TTC549 (cell line): ENCODE results near the gene C3orf33.
A peak's percentile ranks its signal among the peaks of the same experiment; 100 is the strongest.

Source experiments
- FAIRE-seq: peaks from 2 replicates; lab custom pipeline; 2012; peaks lifted over from hg19 to GRCh38; lab: Jason Lieb, UNC

Gene C3orf33

GRCh38 chr3:155785662-155786295, 20.3 kb downstream of the C3orf33 start:
- no peak for FAIRE-seq

DNA sequence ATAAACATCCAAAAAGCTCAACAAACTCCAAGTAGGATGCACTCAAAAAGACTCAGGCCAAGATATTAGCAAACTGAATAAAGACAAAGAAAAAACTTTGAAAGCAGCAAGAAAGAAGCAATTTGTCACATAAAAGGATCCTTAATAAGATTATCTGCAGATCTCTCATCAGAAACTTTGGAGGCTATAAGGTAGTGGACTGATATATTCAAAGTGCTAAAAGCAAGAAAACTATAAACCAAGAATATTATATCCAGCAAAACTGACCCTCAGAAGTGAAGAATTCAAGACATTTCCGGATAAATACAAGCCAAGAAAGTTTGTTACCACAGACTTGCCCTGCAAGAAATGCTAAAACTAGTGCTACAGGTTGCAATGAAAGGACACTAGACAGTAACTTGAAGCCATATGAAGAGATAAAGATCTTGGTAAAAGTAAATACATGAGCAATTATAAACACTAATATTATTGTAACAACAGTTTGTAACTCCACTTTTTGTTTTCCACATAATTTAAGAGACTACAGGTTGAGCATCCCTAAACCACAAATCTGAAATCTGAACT, 23.6 kb downstream of the C3orf33 start:
- FAIRE-seq, result no peak

DNA sequence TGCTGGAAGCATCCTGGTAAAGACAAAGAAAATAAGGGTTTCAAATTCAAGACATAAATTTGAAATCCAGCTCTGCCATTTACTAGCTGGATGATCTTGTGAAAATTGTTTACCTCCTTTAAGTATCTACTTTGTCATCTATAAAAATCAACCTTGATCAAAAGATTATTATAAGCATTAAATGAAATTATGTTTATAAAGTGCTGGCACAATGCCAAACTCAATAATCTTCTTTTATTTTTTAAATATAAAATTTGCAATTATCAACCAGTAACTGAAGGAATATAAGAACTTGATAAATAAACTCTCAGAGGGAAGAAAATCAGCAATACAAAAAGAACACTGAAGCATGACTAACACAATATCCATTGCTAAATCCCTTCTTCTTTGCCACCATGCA, 25.8 kb downstream of the C3orf33 start:
- FAIRE-seq, result no peak

DNA sequence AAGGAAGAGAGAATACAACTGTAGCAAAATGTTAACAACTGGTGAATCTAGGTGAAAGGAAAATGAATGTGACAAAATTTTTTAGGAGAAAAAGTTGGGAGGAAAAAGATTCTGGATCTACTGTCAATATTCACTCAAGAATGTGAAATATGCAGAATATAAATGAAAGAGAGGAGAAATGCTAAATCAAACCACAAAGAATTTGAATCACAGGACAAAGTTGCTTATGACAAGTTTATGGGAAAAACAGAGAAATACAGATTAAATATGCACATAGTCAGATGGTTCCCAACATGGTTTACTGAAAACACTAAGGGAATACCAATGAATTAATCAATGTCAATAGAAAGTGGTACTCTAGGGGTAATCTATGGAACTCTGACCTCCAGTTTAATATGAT, 27.6 kb downstream of the C3orf33 start:
- no peak for FAIRE-seq

- no peak for FAIRE-seq
Measured at GRCh38 chr3:155772801-155773200, 33.3 kb downstream of the C3orf33 start.

DNA sequence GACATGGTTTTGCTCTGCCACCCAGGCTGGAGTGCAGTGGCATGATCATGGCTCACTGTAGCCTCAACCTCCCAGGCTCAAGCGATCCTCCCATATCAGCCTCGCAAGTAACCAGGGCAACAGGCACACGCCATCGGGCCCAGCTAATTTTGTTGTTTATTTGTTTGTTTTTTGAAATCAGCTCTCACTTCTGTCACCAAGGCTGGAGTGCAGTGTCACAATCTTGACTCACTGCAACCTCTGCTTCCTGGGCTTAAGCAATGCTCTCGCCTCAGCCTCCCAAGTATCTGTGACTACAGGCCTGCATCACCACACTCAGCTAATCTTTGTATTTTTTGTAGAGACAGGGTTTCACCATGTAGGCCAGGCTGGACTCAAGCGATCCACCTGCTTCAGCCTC, 35.0 kb downstream of the C3orf33 start:
- no peak for FAIRE-seq

GRCh38 chr3:155766206-155766605, 39.9 kb downstream of the C3orf33 start:
- no peak for FAIRE-seq

- no peak for FAIRE-seq
Measured at GRCh38 chr3:155763870-155764463, 42.1 kb downstream of the C3orf33 start.

- no peak for FAIRE-seq
Measured at GRCh38 chr3:155760653-155761052, 45.4 kb downstream of the C3orf33 start.

DNA sequence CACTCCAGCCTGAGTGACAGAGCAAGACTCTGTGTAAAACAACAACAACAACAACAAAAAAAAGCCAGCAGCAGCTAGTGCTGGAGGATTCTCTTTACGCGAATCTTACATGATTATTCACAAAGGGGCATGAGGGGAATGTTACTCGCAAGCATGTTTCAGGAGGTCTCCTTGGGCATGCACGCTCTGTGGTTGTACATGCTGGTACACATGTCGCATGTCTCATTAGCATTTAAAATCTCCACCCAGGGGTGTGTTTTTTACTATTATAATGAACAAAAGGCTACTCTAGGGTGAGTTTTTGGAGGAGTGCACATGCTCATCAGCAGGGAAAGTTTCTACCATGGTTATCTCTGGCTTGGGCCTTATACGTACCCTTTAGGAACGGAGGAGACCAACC, 48.5 kb downstream of the C3orf33 start:
- FAIRE-seq, result no peak

GRCh38 chr3:155753038-155753639, 52.9 kb downstream of the C3orf33 start:
- peak; percentile 58 for FAIRE-seq

- FAIRE-seq, result no peak
Measured at GRCh38 chr3:155748611-155749365, 57.3 kb downstream of the C3orf33 start.

GRCh38 chr3:155747946-155748290, 58.2 kb downstream of the C3orf33 start:
- FAIRE-seq, result no peak

GRCh38 chr3:155747286-155747945, 58.7 kb downstream of the C3orf33 start:
- no peak for FAIRE-seq

- FAIRE-seq, result no peak
Measured at GRCh38 chr3:155746703-155747102, 59.4 kb downstream of the C3orf33 start.

DNA sequence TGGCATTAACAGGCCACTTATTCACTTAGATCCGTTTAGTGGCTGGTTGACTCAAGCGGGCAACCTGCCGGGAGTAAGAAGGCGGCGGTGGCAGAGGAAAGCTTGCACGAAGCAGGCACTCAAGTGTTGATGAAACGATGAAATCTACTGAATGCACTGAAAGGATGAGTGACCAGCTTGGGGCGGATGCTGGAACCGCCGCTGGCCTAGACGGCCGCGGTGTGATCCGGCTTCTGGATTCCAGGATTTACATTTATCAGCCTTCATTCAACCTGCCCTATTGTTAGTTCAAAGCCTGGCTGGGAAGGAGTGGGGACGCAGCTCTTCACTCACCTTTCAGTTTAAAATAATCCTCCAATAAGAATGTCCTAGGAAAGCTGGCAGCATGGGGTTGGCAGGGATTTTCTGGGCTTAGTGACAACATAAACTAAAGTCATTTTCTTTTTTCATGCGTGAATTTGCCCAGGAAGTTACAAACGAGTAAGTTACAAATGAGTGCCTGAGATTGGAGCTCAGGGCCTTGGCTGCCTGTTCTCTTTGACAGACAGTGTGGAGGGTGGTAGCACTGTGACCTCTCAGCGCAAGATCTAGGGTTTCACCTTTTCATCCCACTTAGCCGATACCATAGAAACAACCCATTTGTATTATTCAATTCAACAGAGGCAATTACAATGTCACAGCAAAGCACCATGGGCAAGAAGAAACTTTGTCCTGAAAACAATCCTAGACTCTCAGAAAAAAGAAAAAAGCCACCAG, 60.1 kb downstream of the C3orf33 start:
- FAIRE-seq, result no peak

GRCh38 chr3:155744626-155745324, 61.3 kb downstream of the C3orf33 start, which contains the start of gene PLCH1:
Gene PLCH1, minus strand, starts transcription at chr3:155745071. Its CDS starts 40,847 bp downstream, at chr3:155704224.
- no peak for FAIRE-seq

DNA sequence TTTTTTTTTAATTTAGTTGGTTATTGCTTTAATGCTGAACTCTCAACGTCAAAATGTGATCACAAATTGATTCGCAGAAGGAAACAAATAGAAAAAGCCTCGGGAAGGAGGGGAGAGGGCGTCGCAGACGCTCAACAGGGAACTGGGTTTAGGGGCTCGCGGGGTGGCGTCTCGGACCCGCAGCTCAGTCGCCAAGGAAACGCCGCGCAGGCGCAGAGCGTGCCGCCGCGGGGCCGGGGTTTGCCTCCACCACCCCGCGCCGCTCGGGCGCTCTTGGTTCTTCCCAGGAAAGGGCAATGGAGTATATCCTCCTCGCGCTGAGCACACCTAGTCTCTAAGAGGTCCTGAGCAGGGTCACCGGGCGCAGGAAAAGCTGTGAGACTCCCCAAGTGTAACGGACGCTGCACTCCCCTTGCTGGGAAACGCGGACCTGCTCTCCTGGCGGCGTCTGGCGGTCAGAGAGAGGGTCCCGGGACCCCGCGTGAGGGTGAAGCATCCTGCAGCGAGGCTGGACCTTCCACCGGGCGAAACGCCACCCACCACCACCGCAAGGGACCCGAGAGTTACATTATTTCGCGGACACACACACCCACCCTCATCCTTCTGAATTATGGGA, 62.0 kb downstream of the C3orf33 start:
- no peak for FAIRE-seq

- no peak for FAIRE-seq
Measured at GRCh38 chr3:155743606-155744005, 62.5 kb downstream of the C3orf33 start.

- FAIRE-seq, result no peak
Measured at GRCh38 chr3:155742349-155742965, 63.6 kb downstream of the C3orf33 start.
